ENCODE measurements around the gene ARID1A. TPM values are rescaled to one million over a fixed set of nuclear protein-coding genes. Genes with fewer than 3 reads are reported as not detected.
"Not testable (repeated sequence)": the region's sequence is repeated elsewhere in the genome, so short reads cannot be mapped to it uniquely, and the experiment has no call there.

Gene ARID1A
- total RNA-seq = 50.4 TPM

DNA sequence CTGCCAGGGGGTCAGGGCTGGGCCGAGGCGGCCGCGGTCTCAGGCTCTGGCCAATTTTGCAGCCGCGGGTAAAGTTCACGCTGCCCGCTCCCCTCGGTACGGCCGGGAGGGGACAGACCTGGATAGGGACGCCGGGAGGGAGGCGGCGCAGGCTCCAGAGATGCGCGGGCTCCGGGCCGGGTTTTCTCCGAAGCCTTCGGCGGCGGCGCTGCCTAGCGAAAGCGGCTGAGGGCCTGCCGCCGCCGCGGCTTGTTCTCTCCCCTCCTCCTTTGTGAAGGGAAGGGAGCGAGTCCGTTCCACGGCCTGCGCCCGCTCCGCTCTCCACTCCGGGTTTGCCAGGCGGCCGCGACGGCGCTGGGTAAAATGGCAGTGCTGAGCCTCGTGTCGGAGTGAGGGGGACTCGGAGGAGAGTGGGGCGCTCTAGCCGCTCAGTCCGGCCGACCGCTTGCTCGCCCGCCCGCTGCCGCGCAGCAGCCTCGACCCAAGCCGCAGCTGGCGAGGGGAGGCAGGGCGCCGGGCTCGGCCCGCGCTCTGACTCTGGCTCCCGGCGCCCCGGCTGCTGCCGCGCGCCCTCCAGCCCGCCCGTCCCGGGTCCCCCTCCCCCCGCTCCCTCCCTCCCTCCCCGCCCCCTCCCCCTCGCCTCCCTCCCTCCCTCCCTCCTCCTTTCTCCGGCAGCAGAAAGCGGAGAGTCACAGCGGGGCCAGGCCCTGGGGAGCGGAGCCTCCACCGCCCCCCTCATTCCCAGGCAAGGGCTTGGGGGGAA lies at the start of gene ARID1A:
Gene ARID1A (plus strand): TSS at position 660 of the 763 bp plus-strand sequence. CDS start 389 bp downstream, outside the sequence.
- DNase-seq = peak; percentile 98

DNA sequence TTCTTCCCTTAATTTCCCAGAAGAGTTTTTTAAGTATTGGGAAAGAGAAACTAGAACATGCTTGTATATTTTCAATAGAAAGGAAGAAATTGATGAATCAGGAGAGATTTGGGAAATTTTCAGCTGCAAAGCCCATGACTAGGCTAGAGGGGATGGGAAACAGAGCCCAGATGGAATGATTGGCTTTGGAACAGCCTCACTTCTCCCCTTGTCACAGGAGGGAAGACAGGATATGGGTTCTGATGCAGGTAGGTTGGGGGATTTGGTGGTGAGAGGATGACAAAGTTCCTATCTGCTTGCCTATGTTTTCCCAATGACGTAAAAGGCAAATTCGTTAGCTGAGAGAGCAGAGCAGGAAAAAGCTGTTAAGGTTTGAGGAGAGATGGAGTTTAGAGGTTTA lies 31.0 kb upstream of the ARID1A start:
- no peak for DNase-seq

DNA sequence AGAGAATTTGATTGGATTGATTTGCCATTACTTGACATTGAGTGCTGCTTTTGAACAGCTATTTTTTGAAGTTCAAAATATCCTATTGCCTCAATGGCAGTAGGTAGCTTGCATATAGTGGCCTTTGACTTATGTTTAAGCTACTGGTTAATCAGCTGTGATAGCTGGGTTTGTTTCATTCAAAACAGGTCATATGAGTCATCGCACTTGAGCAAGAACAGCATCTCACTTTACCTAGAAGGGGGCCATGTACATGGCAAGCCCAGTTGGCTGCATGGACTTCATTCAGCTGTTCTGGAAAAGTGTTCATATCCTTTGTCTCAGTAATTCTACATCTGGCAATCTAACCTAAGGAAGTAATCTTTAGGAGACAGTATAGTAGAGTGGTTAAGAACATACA lies 29.0 kb upstream of the ARID1A start:
- no peak for DNase-seq

DNA sequence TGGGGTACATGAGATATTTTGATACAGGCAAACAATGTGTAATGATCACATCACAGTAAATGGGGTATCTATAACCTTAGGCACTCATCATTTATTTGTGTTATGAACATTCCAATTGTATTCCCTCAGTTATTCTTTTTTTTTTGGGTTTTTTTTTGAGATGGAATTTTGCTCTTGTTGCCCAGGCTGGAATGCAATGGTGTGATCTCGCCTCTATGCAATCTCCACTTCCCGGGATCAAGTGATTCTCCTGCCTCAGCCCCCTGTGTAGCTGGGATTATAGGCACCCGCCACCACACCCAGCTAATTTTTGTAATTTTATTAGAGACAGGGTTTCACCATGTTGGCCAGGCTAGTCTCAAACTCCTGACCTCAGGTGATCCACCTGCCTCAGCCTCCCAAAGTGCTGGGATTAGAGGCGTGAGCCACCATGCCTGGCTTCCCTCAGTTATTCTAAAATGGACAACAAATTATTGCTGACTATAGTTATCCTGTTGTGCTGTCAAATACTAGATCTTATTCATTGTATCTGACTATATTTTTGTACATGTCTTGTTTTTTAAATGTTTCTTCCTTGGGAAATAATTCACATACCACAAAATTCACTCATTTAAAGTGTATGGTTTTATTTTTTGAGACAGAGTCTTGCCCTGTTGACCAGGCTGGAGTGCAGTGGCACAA lies 27.6 kb upstream of the ARID1A start:
- not testable (repeated sequence) for DNase-seq

DNA sequence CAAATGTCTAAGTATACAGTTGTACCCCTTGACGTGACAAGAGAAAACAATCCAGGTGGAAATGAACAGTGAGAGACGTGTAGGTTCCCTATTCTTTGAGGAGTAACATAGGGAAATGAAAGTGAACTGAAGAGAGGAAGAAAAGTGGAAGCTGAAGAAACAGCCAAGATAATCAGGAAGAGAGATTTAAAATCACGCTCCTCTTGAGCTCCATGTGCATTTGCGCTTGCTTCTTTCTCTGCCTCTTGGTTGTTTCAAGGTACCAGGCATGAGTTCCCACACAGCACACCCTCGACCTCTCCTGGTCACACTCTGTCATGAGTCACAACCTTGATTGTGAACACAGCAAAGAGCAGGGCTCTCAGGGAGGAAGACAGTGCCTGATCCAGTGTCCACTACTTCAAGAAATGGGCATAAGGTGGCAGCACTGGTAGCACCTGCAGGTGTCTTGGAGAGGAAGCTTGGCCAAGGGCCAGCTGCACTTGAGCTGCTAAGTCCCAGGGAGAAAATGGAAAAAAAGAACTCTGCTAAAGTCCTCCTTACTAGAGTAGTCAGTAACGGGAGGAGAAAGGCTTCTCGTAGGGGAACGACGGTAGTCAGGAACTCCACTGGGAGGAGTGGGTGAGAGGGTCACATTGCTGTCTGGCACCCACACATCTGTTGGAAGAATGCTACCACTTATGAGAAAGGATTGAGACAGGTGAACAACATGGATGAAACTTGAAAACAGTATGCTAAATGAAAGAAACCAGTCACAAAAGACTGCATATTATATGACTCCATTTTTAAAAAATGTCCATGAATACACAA lies 18.3 kb upstream of the ARID1A start:
- peak; percentile 38 for DNase-seq

DNA sequence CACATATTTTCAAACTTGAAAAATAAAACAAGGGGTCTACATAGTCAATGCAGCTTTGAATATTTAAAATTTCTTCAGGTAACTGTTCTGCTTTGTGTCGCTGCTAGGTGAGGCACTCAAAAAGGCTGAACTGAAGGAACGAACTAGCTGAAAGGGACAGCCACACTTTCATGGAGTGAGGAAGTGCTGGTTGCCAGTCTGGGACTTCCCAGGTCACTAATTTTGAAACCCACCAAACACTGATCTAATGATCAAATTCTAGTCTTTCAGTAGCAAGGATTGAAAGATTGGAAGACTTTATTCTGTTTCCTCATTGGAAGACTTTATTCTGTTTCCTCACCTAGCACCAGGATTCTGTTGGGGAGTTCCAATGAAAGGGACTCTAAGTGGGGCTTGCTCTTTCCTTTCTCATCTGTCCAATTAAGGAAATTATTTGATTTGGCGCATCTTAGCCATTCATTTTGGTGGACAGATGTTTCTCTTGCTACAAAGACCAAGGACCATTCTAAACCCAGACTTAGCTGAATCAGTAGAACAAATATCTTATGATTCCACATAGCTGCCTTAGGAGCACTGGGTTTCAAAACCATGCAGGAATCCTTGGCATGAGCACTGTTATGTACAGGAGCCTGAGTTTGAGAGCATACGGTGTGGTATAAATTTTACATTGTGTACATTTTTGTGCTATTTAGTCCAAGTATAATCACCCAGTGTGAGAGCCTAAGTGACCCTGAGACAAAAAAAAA lies 10.9 kb upstream of the ARID1A start:
- DNase-seq = no peak

DNA sequence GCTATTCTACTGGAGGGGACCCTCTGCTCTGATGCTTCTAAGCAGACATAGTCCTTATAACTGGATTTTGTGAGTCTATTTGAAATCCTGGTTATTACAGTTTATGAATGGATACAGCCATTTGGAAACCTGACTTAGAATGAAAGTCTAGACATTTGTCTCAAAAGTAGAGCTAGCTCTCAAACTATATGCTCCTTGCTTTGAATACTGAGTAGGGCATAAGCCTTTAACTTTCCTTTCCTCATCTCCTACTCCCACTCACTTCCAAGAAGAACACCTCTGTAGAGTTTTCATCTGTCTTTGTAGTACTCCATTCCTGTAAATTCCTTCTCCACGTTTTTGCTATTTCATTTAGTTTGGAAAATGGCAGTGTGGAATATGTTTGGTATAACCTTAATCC lies 9.0 kb upstream of the ARID1A start:
- no peak for DNase-seq

DNA sequence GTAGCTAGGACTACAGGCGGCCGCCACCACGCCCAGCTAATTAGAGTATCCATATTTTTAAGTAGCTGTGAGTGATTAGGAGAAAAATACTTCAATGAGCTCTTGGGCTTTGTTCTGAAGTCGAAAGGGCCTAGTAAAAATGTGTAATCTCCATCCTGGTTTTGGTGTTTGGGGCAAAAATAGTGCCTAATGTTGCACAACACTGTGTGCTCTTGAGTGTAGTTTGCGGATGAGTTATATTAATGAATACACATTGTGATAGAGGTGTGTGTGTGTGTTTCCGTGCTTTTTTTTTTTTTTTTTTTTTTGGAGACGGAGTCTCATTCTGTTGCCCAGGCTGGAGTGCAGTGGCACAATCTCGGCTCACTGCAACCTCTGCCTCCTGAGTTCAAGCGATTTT lies 6.3 kb upstream of the ARID1A start:
- DNase-seq = no peak

DNA sequence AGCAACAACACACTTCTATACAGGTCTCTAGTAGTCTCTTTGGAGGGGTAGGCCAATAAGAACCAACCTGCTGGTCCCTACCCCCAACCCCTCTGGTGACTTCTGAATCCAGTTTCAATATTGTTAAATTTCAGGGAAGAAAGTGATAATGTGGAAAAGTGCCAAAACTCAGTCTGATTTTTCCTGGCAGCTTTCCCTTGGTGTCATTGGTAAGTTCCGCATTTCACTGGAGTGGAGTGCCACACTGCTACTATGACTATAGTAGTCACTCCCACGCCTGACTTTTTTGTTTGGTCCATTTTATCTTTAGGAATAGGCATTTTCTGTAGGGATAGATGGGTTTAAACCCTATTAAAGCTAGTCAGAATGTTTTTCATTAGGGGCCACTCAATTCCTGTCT lies 5.7 kb upstream of the ARID1A start:
- no peak for DNase-seq

DNA sequence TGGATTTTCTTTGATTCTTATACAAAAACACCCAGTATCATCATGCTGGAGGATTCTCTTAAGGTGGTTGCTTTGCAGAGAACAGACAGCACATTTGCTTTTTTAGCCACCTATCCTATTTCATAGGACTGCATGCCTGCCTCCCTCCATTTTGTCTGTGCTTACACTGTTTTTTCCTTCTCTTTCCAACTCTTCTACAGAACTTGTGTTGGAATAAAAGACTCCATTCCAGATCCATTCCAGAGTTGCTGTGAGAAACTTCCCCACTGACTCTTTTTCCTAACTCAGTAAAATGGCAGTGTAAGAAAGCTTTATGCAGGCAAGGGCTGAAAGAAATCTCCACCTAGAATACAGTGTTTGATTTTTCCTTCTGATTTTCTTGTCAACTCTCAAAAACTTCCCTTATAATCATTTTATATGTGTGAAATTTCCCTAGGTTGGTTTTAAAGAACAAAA lies 5.2 kb upstream of the ARID1A start:
- DNase-seq = no peak

DNA sequence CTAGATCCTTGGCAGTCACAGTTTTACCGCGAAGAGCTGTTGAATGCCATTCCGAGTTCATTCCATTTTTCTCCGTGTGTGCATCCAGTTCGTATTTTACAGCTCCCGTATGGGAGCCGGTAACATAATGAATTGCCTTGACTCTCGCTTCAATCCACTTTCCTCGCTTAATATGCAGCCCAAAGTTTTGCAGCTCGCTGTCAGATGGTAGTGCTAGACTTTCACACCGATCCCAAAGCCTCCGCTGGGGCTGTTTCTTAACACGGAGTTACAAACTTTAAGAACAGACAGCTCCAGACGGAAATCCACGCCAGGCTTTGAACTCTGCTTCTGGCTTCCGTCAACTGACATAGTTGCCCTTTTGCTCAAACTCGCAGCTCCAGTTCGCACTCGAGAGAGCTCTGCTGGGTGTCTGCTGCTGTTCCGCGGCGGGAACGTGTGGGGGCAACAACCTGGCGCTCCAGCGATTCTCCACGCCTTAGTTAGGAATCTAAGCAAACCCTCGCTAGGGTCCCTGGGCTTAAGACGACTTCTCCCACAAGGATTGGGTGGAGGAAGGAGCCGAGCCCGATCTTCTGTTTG lies 3.5 kb upstream of the ARID1A start:
- DNase-seq = peak; percentile 96

DNA sequence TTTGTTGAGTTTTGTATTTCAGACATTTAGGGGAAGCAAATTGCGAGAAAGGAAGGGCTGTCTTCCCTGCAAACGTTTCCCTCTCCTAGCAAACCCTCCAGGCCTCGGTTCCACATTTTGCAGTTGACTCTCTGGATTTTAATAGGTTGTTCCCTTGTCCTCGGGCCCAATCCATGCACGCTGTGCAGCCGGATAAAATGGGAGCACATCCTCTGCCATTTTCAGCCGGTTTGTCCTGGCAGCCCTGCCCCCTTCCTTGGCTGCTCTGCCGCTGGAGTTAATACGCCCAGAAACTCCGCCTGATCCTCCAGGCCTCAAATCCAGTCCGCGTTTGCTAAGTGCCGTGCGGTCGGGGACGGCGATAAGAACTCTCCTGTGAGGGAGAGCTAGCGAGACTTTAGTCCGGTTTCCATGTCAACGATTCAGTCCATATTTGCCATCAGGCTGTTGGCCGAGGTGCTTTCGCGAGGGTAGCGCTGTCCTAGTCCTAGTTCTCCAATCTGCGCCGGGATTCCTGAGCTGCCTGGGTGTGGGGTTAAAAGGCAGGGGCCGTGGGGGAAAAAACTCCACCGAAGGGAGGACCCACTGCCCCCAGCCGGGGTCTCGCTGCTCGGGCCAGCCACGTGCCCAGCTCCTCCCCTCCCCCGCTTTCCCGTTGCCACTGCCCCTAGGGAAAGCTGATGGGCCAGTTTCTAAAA lies 2.9 kb upstream of the ARID1A start:
- DNase-seq = peak; percentile 99

DNA sequence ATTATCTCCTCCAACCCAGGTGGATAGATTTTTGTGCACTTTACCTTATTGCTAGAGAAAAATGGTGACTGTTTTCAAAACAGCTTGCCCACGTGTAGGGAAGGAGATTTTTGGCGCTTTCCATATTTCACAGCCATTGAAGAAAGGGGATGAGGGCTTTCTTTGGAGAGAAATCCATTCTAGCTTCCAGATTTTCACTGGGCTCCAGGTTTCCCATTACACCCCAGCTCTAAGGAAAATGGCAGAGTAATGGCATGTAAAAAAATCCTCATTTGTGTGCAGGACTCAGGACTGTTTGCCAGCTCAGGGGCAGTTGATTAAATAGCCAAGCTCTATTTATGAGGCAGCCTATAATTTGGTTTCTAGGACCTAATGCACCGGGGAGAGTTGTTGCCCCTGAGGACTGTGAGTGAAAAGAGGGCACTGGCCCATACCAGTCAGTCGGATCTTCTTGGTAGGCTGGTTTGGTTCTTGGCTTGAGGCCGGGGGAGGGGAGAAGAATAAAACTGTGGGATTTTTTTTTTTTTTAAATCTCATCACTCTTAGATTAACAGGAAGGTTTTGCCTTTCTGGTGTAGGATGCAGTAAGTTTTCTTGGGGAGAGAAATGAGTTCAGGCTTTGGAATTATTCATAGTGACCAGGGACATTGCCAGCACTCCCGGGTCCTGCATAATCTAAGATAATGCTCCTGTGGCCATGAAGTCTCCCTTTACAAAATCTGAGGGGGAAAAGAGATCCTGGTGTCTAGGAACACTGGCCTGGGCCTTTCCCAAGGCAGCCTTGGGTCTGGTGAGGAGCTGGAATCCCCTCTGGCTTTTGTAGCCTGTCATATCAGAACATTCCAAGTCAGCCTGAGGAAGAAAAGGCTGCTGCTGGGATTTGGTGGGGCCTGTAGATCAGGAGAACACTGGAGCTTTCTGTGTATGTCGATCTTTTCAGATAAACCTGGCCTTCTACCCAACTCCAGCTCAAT lies 1.9 kb upstream of the ARID1A start:
- DNase-seq = no peak

DNA sequence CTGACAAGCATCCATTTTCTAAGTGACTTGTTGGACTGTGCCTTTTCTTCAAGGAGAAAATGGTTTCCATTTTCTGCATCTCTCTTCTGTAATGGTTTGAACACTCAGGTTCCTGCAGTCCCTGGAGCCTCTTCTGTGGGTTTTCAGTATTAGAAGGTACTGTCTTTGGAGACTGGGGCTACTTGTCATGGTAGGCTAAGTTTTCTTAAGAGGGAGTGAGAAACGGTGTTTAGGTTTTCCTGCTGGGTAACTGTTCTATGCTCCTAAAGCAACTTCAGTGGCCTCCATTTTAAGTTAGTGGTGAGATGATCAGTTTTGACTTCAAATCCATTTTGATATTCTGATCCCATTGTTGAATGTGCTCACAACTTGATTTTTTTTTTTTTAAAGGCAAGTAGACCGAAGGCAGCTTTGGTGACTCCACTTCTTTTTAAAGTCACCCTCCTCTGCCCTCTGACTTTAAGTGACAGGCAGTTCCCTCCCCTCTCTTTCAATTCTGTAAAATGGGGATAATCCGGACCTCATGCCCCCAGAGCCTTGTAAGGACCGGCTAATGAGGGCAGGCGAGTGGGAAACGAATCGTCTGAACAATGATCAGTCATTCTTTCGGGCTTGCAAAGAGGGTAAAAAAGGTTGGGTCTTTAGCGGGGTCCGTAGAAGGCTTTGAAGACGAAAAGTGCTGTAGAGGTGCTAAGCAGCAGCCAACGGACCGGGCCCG lies 1.0 kb upstream of the ARID1A start:
- no peak for DNase-seq

DNA sequence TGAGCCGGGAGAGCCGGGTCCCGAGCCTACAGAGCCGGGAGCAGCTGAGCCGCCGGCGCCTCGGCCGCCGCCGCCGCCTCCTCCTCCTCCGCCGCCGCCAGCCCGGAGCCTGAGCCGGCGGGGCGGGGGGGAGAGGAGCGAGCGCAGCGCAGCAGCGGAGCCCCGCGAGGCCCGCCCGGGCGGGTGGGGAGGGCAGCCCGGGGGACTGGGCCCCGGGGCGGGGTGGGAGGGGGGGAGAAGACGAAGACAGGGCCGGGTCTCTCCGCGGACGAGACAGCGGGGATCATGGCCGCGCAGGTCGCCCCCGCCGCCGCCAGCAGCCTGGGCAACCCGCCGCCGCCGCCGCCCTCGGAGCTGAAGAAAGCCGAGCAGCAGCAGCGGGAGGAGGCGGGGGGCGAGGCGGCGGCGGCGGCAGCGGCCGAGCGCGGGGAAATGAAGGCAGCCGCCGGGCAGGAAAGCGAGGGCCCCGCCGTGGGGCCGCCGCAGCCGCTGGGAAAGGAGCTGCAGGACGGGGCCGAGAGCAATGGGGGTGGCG lies 371 bp downstream of the ARID1A start:
- DNase-seq = no peak

DNA sequence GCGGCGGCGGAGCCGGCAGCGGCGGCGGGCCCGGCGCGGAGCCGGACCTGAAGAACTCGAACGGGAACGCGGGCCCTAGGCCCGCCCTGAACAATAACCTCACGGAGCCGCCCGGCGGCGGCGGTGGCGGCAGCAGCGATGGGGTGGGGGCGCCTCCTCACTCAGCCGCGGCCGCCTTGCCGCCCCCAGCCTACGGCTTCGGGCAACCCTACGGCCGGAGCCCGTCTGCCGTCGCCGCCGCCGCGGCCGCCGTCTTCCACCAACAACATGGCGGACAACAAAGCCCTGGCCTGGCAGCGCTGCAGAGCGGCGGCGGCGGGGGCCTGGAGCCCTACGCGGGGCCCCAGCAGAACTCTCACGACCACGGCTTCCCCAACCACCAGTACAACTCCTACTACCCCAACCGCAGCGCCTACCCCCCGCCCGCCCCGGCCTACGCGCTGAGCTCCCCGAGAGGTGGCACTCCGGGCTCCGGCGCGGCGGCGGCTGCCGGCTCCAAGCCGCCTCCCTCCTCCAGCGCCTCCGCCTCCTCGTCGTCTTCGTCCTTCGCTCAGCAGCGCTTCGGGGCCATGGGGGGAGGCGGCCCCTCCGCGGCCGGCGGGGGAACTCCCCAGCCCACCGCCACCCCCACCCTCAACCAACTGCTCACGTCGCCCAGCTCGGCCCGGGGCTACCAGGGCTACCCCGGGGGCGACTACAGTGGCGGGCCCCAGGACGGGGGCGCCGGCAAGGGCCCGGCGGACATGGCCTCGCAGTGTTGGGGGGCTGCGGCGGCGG lies 1.0 kb downstream of the ARID1A start:
- no peak for DNase-seq

DNA sequence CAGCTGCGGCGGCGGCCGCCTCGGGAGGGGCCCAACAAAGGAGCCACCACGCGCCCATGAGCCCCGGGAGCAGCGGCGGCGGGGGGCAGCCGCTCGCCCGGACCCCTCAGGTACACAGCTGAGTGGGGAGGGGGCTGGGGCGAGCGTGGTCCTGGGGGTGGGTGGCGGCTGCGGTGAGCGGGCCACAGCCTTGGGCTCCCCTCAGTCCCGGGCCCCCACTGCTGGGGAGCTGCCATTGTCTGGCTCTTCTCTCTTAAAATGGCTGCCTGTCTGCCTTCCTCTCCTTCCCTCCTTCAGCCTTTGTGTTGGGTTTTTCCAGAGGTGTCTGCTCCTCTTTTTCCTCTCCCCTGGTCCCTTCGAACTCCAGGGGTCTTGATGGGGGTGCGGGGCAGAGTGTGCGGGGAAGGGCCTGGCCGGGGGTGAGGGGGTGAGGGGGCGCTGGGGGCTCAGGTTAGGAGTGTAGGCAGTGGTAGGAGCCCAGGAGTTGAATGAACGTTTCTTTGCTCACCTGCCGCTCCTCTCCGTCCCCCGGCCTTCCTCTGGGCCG lies 1.7 kb downstream of the ARID1A start:
- no peak for DNase-seq

Data from skin of body (tissue), 2 donors.